ENCODE data around the gene CRISPLD2. TPM values are rescaled to one million over a fixed set of nuclear protein-coding genes. Genes with fewer than 3 reads are reported as not detected.

The CRISPLD2 gene
- 100 to 1,000 TPM in 1 of 3 donors, 10 to 100 TPM in 1, 1 to 10 TPM in 1; 9.9 to 158 (median 77.0) TPM for polyA plus RNA-seq

GRCh38 chr16:84819644-84820304, at the start of gene CRISPLD2:
Gene CRISPLD2 (plus strand): TSS chr16:84819985. CDS start chr16:84838496, 18,511 bp downstream.
- 1 to 2% (median 2%) methylated on average over 52 to 53 of the region's 53 CpGs for WGBS, 3 donors
- no peak within 1 kb of the TSS for H3K27ac ChIP-seq (ENCODE audit: low read depth, low read length)

- no peak overlapping the region for H3K27ac ChIP-seq (ENCODE audit: low read depth, low read length)
- 90 to 96% (median 94%) methylated on average over 10 of the region's 10 CpGs for WGBS, 3 donors
These were observed 46.5 kb upstream of the CRISPLD2 start for GRCh38 chr16:84773312-84773711.

- H3K27ac ChIP-seq (ENCODE audit: low read depth, low read length), result no peak overlapping the region
- WGBS, 3 donors, result 45 to 78% (median 54%) methylated on average over 4 of the region's 4 CpGs
These were observed 45.0 kb upstream of the CRISPLD2 start for GRCh38 chr16:84774810-84775209.

GRCh38 chr16:84775262-84775810, 44.4 kb upstream of the CRISPLD2 start:
- no peak overlapping the region for H3K27ac ChIP-seq (ENCODE audit: low read depth, low read length)
- WGBS, 3 donors, result 87 to 90% (median 88%) methylated on average over 14 of the region's 14 CpGs

GRCh38 chr16:84777435-84777834, 42.4 kb upstream of the CRISPLD2 start:
- no peak overlapping the region for H3K27ac ChIP-seq (ENCODE audit: low read depth, low read length)
- 91 to 96% (median 96%) methylated on average over 5 of the region's 5 CpGs for WGBS, 3 donors

- no peak overlapping the region for H3K27ac ChIP-seq (ENCODE audit: low read depth, low read length)
- WGBS, 3 donors, result 96% methylated on average over 18 of the region's 18 CpGs
These were observed 41.1 kb upstream of the CRISPLD2 start for GRCh38 chr16:84778720-84779119.

- 96 to 98% (median 98%) methylated on average over 11 of the region's 11 CpGs for WGBS, 3 donors
- no peak overlapping the region for H3K27ac ChIP-seq (ENCODE audit: low read depth, low read length)
These were observed 39.7 kb upstream of the CRISPLD2 start for GRCh38 chr16:84780063-84780462.

- 90 to 92% (median 92%) methylated on average over 12 of the region's 12 CpGs for whole genome bisulfite sequencing, 3 donors
- no peak overlapping the region for H3K27ac ChIP-seq (ENCODE audit: low read depth, low read length)
These were observed 39.0 kb upstream of the CRISPLD2 start for GRCh38 chr16:84780544-84781376.

- 71 to 88% (median 80%) methylated on average over 2 of the region's 2 CpGs for WGBS, 3 donors
- no peak overlapping the region for H3K27ac ChIP-seq (ENCODE audit: low read depth, low read length)
These were observed 36.9 kb upstream of the CRISPLD2 start for GRCh38 chr16:84782846-84783245.

GRCh38 chr16:84785843-84786581, 33.8 kb upstream of the CRISPLD2 start:
- WGBS, 3 donors, result 35 to 68% (median 59%) methylated on average over 11 of the region's 11 CpGs
- no peak overlapping the region for H3K27ac ChIP-seq (ENCODE audit: low read depth, low read length)

- no peak overlapping the region for H3K27ac ChIP-seq (ENCODE audit: low read depth, low read length)
- 58 to 86% (median 86%) methylated on average over 13 of the region's 13 CpGs for WGBS, 3 donors
These were observed 33.1 kb upstream of the CRISPLD2 start for GRCh38 chr16:84786605-84787262.

- 66 to 73% (median 70%) methylated on average over 5 of the region's 5 CpGs for WGBS, 3 donors
- no peak overlapping the region for H3K27ac ChIP-seq (ENCODE audit: low read depth, low read length)
These were observed 32.5 kb upstream of the CRISPLD2 start for GRCh38 chr16:84787263-84787622.

GRCh38 chr16:84788920-84789391, 30.8 kb upstream of the CRISPLD2 start:
- no peak overlapping the region for H3K27ac ChIP-seq (ENCODE audit: low read depth, low read length)
- 93 to 96% (median 93%) methylated on average over 22 of the region's 22 CpGs for WGBS, 3 donors

GRCh38 chr16:84789431-84789830, 30.4 kb upstream of the CRISPLD2 start:
- no peak overlapping the region for H3K27ac ChIP-seq (ENCODE audit: low read depth, low read length)
- WGBS, 3 donors, result 77 to 88% (median 82%) methylated on average over 11 of the region's 11 CpGs

GRCh38 chr16:84790301-84790700, 29.5 kb upstream of the CRISPLD2 start:
- 96 to 97% (median 96%) methylated on average over 4 of the region's 4 CpGs for WGBS, 3 donors
- no peak overlapping the region for H3K27ac ChIP-seq (ENCODE audit: low read depth, low read length)

- no peak overlapping the region for H3K27ac ChIP-seq (ENCODE audit: low read depth, low read length)
- WGBS, 3 donors, result 93 to 95% (median 94%) methylated on average over 12 of the region's 12 CpGs
These were observed 28.7 kb upstream of the CRISPLD2 start for GRCh38 chr16:84791088-84791487.

GRCh38 chr16:84791501-84791900, 28.3 kb upstream of the CRISPLD2 start:
- 85 to 93% (median 93%) methylated on average over 6 of the region's 6 CpGs for WGBS, 3 donors
- H3K27ac ChIP-seq (ENCODE audit: low read depth, low read length), result no peak overlapping the region

GRCh38 chr16:84794186-84794585, 25.6 kb upstream of the CRISPLD2 start:
- WGBS, 3 donors, result 79 to 85% (median 84%) methylated on average over 6 of the region's 6 CpGs
- no peak overlapping the region for H3K27ac ChIP-seq (ENCODE audit: low read depth, low read length)
